HG03354 (cell line): ENCODE data around the gene NELFB.
"Not testable (repeated sequence)": the region's sequence is repeated elsewhere in the genome, so short reads cannot be mapped to it uniquely, and the experiment has no call there.

ENCODE experiments used
- ATAC-seq: cut with Tn5 transposase; IDR thresholded peaks from one replicate; pipeline ENCODE4 v1.9.1; 2021; ENCODE audit warnings: mild to moderate bottlenecking; ENCODE audit not compliant: unreplicated experiment, poor library complexity, severe bottlenecking

Gene NELFB

GRCh38 chr9:137233143-137233980 lies 21.8 kb upstream of the NELFB start:
- no peak for ATAC-seq

- ATAC-seq = no peak
Measured at GRCh38 chr9:137234055-137234697, 21.0 kb upstream of the NELFB start.

- ATAC-seq = no peak
Measured at GRCh38 chr9:137234758-137235423, 20.2 kb upstream of the NELFB start.

- no peak for ATAC-seq
Measured at GRCh38 chr9:137235424-137236237, 19.5 kb upstream of the NELFB start.

- peak; percentile 25 for ATAC-seq
Measured at GRCh38 chr9:137236238-137236935, 18.7 kb upstream of the NELFB start.

GRCh38 chr9:137236936-137237421 lies 18.1 kb upstream of the NELFB start:
- no peak for ATAC-seq

- no peak for ATAC-seq
Measured at GRCh38 chr9:137237759-137238726, 17.1 kb upstream of the NELFB start.

GRCh38 chr9:137239541-137240200 lies 15.5 kb upstream of the NELFB start:
- ATAC-seq = not testable (repeated sequence)

GRCh38 chr9:137240318-137240840 lies 14.7 kb upstream of the NELFB start:
- peak; percentile 33 for ATAC-seq

GRCh38 chr9:137240841-137241489 lies 14.2 kb upstream of the NELFB start, which contains the start of gene TUBB4B:
Gene TUBB4B, plus strand, starts transcription at chr9:137241287. Its CDS starts 74 bp downstream, at chr9:137241361.
- ATAC-seq = peak; percentile 77

GRCh38 chr9:137241490-137242268 lies 13.4 kb upstream of the NELFB start:
- peak; percentile 1 for ATAC-seq

- ATAC-seq = no peak
Measured at GRCh38 chr9:137242269-137243203, 12.6 kb upstream of the NELFB start.

GRCh38 chr9:137243266-137243625 lies 11.9 kb upstream of the NELFB start:
- not testable (repeated sequence) for ATAC-seq

GRCh38 chr9:137243626-137244485 lies 11.3 kb upstream of the NELFB start:
- ATAC-seq = no peak
